NCI-H510A treated with DMSO at 0.1 percent for 48 hours (cell line): Measurements from ENCODE around the gene CLIP2.
"Not testable (repeated sequence)": the region's sequence is repeated elsewhere in the genome, so short reads cannot be mapped to it uniquely, and the experiment has no call there.

ENCODE experiments used
- DNase-seq: peaks from one replicate; lab custom pipeline; 2025; lab: John Stamatoyannopoulos, UW

The CLIP2 gene

DNA sequence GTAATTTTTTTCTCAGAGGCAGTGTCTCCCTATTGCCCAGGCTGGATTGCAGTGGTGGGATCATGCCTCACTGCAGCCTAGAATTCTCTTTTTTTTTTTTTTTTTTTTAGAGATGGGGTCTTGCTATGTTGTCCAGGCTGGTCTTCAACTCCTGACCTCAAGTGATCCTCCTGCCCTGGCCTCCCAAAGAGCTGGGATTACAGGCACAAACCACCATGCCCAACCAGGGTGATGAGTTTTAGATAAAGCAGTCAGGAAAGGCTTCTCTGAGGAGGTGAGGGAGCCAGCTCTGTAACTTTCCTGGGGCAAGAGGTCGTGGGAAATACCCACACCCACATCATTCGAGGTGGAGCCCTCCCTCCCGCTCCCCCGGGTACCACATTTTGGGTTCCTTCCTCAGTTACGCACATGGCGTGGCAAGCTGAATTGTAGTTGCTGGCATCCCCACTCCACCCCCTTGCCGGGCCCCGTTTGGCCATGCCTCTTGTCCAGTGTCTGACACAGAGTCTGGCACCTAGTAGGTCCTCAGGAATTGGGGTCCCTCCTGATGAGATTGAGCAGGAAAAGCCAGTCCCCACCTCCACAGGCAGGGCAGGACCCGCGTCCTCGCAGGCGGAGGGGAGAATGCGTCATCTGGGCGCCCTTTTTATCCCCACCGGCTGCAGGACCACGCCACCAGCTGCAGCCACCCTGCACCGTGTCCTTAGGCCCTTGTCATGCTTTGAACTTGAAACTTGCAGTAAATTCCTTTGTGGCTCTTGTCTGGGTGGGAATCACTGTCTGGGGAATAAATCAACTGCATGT is 43.4 kb downstream of the CLIP2 start:
- DNase-seq = no peak

DNA sequence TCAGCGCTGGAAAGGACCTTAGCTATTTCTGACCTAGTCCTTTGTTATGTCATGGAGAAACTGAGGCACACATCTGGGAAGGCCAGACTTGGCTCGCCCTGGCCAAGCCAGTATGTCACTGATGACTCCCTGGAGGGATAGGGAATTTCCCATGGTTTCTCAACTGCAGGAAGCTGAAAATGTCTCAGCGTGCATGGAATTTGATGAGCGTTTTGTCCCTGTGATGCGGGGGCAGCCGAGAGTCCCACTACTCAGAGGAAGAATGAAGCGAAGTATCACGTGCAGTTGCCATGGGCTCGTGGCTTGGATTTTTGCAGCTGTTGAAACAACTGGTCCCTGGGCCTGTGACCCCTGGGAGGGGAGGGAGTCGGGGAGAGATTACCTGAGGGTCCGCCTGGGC is 44.8 kb downstream of the CLIP2 start:
- DNase-seq = no peak

DNA sequence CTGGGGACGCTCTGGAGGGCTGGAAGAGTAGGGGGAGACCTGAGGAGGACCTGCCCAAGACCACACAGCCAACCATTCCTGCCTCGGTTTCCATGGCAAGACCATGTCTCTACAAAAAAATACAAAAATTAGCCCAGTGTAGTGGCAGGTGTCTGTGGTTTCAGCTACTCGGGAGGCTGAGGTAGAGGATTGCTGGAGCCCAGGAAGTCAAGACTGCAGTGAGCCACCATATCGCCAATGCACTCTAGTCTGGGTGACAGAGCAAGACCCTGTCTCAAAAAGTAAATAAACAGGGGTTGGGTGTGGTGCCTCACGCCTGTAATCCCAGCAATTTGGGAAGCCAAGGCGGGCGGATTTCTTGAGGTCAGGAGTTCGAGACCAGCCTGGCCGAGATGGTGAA is 48.7 kb downstream of the CLIP2 start:
- no peak for DNase-seq

- no peak for DNase-seq
These were observed 49.3 kb downstream of the CLIP2 start for GRCh38 chr7:74338366-74339108.

GRCh38 chr7:74339648-74340047 is 50.4 kb downstream of the CLIP2 start:
- DNase-seq = not testable (repeated sequence)

DNA sequence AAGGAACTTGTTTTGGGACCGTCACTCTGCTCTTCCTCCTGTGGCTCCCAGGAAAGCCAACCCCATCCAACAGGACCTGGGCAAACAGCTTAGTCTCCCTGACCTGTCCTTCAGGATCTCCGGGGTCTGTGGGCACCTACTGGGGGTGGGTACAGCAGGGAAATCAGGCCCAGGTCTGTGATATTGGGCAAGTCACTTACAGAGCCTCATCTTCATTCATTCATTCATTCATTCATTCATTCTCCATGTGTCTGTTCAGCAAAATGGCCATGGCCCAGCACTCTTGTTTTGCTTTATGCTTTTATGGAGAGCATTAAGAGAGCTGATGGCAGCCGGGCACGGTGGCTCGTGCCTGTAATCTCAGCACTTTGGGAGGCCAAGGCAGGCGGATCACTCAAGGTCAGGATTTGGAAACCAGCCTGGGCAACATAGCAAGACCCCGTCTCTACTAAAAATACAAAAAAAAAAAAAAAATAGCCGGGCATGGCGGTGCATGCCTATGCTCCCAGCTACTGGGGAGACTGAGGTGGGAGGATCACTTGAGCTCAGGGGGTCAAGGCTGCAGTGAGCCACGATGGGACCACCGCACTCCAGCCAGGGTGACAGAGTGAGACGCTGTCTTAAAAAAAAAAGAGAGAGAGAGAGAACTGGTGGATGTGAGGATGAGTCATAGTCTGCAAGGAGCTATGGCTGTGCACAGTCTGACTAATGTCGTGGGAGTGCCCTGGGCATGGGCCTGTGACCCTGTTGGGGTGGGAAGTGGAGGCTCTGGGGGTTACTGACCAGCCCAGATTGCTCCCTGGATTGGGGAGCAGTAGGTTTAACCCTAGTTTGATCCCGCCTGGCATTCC is 54.3 kb downstream of the CLIP2 start:
- no peak for DNase-seq

DNA sequence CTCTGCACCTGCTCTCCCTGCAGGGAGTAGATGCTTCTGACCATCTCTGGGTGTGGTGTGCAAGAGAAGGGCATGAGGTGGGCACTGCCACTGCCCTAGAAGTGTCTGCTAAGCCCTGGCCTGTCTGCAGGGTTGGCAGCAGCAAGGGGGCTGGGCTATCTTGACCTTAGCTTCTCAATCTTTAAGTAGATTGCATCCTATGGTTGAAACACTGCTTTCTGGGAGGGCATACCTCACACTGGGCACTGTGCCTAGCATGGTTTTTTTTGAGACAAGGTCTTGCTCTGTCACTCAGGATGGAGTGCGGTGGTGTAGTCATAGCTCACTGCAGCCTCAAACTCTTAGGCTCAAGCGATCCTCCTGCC is 54.9 kb downstream of the CLIP2 start:
- DNase-seq = no peak

DNA sequence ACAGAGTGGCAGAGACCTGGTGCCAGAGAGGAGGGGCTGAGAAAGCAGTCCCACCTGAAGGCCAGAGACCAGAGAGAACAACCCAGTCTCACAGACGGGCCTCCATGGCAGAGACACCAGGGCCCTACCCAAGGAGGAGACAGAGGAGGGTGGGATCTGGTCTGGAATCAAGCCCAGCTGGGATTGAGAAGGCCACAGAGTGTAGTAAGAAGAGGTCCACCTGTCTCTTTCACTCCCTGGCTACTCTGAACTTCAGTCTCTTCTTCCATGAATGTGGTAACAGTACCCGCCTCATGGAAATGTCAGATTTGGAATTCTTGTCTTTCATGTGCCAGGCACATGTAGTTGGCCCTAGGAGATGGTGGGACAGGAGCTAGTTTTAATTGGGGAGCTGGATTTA is 55.6 kb downstream of the CLIP2 start:
- no peak for DNase-seq

DNA sequence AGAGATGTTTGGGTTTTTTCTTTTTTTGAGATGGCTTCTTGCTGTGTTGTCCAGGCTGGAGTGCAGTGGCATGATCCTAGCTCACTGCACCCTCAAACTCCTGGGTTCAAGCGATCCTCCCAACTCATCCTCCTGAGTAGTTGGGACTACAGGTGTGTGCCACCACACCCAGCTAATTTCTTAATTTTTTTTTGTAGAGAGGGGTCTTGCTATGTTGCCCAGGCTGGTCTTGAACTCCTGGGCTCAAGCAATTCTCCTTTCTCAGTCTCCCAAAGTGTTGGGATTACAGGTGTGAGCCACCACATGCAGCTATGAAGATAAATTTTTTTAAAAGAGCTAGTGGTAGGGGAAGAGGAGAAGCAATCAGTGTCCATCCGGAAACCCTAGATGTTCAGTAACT is 56.8 kb downstream of the CLIP2 start:
- no peak for DNase-seq

DNA sequence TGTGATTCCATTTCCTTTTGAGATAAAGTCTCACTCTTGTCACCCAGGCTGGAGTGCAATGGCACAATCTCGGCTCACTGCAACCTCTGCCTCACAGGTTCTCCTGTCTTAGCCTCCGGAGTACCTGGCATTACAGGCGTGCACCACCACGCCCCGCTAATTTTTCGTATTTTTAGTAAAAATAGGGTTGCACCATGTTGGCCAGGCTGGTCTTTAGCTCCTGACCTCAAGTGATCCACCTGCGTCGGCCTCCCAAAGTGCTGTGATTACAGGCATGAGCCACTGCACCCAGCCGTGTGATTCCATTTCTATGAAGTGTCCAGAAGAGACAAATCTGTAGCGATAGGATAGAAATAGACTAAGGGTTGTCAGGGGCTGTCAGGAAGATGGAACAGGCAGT is 60.4 kb downstream of the CLIP2 start:
- no peak for DNase-seq

GRCh38 chr7:74350751-74351150 is 61.5 kb downstream of the CLIP2 start:
- DNase-seq = no peak

DNA sequence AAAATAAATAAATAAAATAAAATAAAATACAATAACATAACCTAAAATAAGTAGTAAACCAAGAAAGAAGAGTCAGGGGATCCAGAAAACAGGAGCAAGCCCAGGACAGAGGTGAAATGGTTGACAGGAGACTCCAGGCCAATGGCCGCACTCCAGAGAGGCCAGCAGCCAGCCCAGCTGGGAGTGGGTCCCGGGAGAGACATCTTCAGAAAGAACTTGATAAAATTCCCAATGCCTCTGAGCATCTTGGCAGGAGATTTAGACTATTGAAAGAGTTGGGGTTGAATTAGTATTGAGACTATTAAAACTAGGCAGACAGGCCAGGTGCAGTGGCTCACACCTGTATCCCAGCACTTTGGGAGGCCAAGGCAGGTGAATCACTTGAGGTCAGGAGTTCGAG is 62.6 kb downstream of the CLIP2 start:
- no peak for DNase-seq

DNA sequence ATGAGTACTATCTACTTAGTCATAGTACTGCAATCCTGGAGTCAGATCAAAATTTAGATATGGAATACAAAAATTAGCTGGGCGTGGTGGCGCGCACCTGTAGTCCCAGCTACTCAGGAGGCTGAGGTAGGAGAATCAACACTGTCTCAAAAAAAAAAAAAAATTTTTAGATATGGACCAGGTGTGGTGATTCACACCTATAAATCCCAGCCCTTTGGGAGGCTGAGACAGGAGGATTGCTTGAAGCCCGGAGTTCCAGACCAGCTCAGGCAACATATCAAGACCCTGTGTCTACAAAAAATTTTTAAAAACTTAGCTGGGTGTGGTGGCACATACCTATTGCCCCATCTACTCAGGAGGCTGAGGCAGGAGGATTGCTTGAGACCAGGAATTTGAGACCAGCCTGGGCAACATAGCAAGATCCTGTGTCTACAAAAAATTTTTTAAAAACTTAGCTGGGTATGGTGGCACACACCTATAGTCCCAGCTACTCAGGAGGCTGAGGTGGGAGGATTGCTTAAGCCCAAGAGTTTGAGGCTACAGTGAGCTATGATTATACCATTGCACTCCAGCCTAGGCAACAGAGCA is 63.4 kb downstream of the CLIP2 start:
- not testable (repeated sequence) for DNase-seq

- no peak for DNase-seq
These were observed 64.8 kb downstream of the CLIP2 start for GRCh38 chr7:74354009-74354408.

- DNase-seq = peak; percentile 2
These were observed 65.9 kb downstream of the CLIP2 start for GRCh38 chr7:74355091-74355490.

DNA sequence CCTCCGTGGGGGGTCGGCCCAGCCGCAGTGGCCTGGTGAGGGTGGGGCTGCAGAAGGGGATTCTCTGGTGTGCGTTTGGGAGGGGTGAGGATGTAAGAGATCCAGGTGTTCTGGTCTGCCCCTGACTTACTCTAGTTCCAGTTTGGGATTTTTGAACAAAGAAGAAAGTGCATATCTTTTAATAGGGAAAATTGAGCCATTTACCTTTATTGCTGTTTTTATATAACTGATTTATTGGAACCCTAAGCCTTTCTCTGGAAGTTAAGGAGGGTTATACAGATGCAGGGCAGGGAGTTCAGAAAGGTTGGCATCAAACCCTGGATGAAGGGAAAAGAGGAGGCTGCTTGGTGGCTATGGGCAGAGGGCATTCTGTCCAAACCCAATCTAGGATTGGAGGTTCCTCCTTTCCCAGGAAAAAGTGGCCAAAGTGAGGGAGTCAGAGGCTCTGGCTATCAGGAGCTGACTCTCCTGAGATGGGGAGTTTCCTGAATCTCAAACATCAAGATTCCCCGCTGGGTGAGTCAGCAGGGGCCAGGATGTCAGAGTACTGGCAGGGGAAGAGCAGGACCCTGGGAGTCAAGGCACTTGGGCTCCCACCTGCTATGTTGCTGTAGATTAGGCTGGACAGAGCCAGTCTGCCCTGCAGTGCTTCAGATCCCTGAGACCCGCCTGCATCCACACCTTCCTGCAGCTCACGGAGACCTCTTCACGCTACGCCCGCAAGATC is 67.5 kb downstream of the CLIP2 start:
- no peak for DNase-seq

- no peak for DNase-seq
These were observed 70.8 kb downstream of the CLIP2 start for GRCh38 chr7:74360008-74360407.

DNA sequence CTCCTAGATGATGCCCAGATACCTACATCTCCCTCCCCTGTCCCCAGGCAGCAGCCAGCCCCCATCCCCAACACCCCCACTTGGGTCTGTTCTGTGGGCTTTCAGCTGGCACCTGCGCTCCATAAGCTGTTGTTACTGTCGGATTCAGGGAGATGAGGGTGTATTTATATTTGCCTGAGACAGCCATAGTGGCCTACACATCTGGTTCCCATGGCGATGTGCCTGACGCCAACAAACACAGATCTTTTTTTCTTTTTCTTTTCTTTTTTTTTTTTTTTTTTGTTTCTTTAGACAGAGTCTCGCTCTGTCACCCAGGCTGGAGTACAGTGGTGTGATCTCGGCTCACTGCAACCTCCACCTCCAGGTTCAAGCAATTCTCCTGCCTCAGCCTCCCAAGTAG is 73.1 kb downstream of the CLIP2 start:
- DNase-seq = no peak

DNA sequence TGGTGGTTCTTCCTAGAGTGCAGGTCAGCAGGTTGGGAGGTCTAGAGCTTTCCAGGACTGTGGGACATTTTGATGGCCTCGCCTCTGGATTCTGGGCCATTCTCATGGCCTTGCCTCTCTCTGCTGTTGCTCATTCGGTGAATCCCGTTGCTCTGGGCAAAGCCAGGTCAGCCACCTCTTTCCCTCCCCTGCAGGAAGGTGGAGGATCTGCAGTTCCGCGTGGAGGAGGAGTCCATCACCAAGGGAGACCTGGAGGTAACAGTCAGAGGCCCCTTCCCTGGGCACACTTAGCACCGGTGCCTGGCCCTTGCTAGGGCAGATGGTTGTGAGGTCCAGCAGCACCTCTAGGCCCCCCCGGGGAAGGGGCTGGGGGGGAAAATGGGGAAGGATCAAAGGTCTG is 74.9 kb downstream of the CLIP2 start:
- DNase-seq = no peak

DNA sequence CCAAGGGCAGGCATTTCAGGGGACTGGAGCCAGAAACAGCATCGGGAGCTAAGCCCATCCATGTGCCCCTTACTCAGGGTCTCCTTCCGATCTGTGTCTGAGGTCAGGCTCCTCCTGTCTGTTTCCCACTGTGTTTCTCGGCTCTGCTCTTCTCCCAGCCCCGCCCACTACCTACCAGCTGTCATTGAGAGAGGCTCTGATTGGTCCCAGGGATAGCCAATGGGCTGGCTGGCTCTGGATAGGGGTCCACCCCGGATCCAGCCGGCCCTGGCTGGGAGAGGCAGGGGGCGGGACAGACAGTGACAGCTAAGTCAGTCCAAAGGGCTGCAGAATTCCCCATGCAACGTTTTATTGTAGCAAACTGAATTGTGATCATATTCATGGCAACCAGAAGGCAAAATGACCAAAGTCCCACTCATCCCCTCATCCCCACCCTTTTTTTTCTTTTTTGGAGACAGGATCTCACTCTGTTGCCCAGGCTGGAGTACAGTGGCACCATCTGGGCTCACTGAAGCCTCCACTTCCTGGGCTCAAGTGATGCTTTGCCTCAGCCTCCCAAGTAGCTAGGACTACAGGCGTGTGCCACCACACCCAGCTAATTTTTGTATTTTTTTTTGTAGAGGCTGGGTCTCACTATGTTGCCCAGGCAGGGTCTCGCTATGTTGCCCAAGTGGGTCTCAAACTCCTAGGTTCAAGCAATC is 76.3 kb downstream of the CLIP2 start:
- peak; percentile 2 for DNase-seq
